Fibroblast of lung (primary cell): ENCODE results near the gene NECTIN1. TPM values are rescaled to one million over a fixed set of nuclear protein-coding genes. Genes with fewer than 3 reads are reported as not detected.

ENCODE experiments used
- DNase-seq, 2 donors: peaks; one replicate each; pipeline versions ENCODE4 v3.0.0 to v3.0.0-alpha.2; 2010; ENCODE audit warnings: low read depth in 2 of 2
- H2AFZ ChIP-seq: 2 replicates; pipeline ENCODE4 v1.5.1; 2012; ENCODE audit warnings: low read length, control low read depth, inconsistent platforms
- H3K27ac ChIP-seq: 2 replicates; pipeline ENCODE4 v1.5.1; 2011; ENCODE audit warnings: low read length, control low read depth; ENCODE audit not compliant: insufficient read depth
- H3K27me3 ChIP-seq: 2 replicates; pipeline ENCODE4 v1.5.1; 2011; ENCODE audit warnings: mild to moderate bottlenecking, low read length; ENCODE audit not compliant: control insufficient read depth, insufficient read depth
- H3K36me3 ChIP-seq: 2 replicates; pipeline ENCODE4 v1.5.1; 2011; ENCODE audit warnings: low read length; ENCODE audit not compliant: control insufficient read depth, insufficient read depth
- H3K4me1 ChIP-seq: 2 replicates; pipeline ENCODE4 v1.5.1; 2011; ENCODE audit warnings: low read length; ENCODE audit not compliant: control insufficient read depth, insufficient read depth; ENCODE audit errors: extremely low read depth
- H3K4me2 ChIP-seq: 2 replicates; pipeline ENCODE4 v1.5.1; 2011; ENCODE audit warnings: low read length, control low read depth; ENCODE audit not compliant: insufficient read depth; ENCODE audit errors: extremely low read depth
- H3K4me3 ChIP-seq, 4 experiments: fragments of 200-600 bp in 1 of 4; sonication (generic) in 1 of 4; replicated peaks in 1 of 4; 2 replicates each; pipeline ENCODE4 v1.5.1; 2011 to 2016; ENCODE audit warnings: low read length in 4 of 4, low read depth in 3 of 4, mild to moderate bottlenecking in 3 of 4, control low read depth in 2 of 4, inconsistent platforms in 1 of 4, mixed read lengths in 1 of 4; ENCODE audit not compliant: insufficient read depth in 1 of 4; ENCODE audit errors: control extremely low read depth in 1 of 4
- H3K79me2 ChIP-seq: 2 replicates; pipeline ENCODE4 v1.5.1; 2012; ENCODE audit warnings: mild to moderate bottlenecking, low read length, inconsistent platforms; ENCODE audit not compliant: control insufficient read depth, insufficient read depth
- H3K9ac ChIP-seq: 2 replicates; pipeline ENCODE4 v1.5.1; 2011; ENCODE audit warnings: mild to moderate bottlenecking, low read length, control low read depth; ENCODE audit not compliant: insufficient read depth
- H3K9me3 ChIP-seq: 2 replicates; pipeline ENCODE4 v1.5.1; 2012; ENCODE audit warnings: low read depth, low read length; ENCODE audit not compliant: control insufficient read depth, insufficient read depth
- H4K20me1 ChIP-seq: 2 replicates; pipeline ENCODE4 v1.5.1; 2011; ENCODE audit warnings: low read length; ENCODE audit not compliant: control insufficient read depth, insufficient read depth; ENCODE audit errors: extremely low read depth
- CTCF ChIP-seq, 2 donors: IDR thresholded peaks in 1 of 2; conservative IDR thresholded peaks in 1 of 2; 1 replicate in 1 of 2; 2 replicates in 1 of 2; pipeline ENCODE4 v1.5.1; 2011 to 2012; ENCODE audit warnings: low read length in 2 of 2, control low read depth in 1 of 2, inconsistent platforms in 1 of 2, low read depth in 1 of 2, mild to moderate bottlenecking in 1 of 2
- EZH2 ChIP-seq: IDR thresholded peaks from 2 replicates; pipeline ENCODE4 v1.5.1; 2012; ENCODE audit warnings: low read length, control low read depth, mild to moderate bottlenecking; ENCODE audit errors: missing control alignments
- polyA plus RNA-seq, 2 donors: library from polyadenylated mRNA; depleted of rRNA in 1 of 2; stranded (reverse) in 1 of 2; unstranded in 1 of 2; fragments of >200 nt; gene quantifications; 2 replicates each; pipeline ENCODE4 v1.2.1, GENCODE V29; 2011 to 2012; ENCODE audit warnings: missing spikeins in 1 of 2
- total RNA-seq: library from RNA; depleted of rRNA; stranded (reverse); fragments of >200 nt; gene quantifications from 2 replicates; pipeline ENCODE4 v1.2.1, GENCODE V29; 2014

The NECTIN1 gene
- total and polyA plus RNA-seq, 2 donors (not counting 1 experiment from before 2014, with no cell fraction given), result 2.0 to 2.8 TPM

GRCh38 chr11:119763071-119763728, 34.2 kb upstream of the NECTIN1 start:
- H3K9me3 ChIP-seq, result no peaks in the 10 kb centered on the region
- no peaks in the 10 kb centered on the region for H3K79me2 ChIP-seq
- H3K9ac ChIP-seq, result no peak overlapping the region
- H3K27ac ChIP-seq, result no peak overlapping the region
- no peak overlapping the region for H2AFZ ChIP-seq
- H3K4me3 ChIP-seq, result no peak overlapping the region
- H3K4me1 ChIP-seq, result peaks cover 2% of the 10 kb centered on the region
- TF ChIP-seq CTCF (conservative IDR thresholded peaks at IDR 0.05 in 1 of 2, IDR thresholded peaks at IDR 0.05 in 1 of 2; ENCODE audit: low read depth in 1 of 2, low read length in 2 of 2), result no peak
- TF ChIP-seq EZH2, result no peak
- H4K20me1 ChIP-seq, result no peaks in the 10 kb centered on the region
- peak in 1 of 2 donors; percentile 14 for DNase-seq
- H3K36me3 ChIP-seq, result no peaks in the 10 kb centered on the region
- no peak overlapping the region for H3K4me2 ChIP-seq
- H3K27me3 ChIP-seq, result peaks cover 4% of the 10 kb centered on the region

GRCh38 chr11:119759747-119760412, 30.9 kb upstream of the NECTIN1 start:
- Histone ChIP-seq H3K4me2 (no peak overlapping the region), H3K9ac (no peak overlapping the region), H2AFZ (no peak overlapping the region), H3K79me2 (no peaks in the 10 kb centered on the region), H3K9me3 (no peaks in the 10 kb centered on the region), H3K4me3 (no peak overlapping the region), H4K20me1 (no peaks in the 10 kb centered on the region), H3K27ac (no peak overlapping the region), H3K27me3 (peaks cover 4% of the 10 kb centered on the region), H3K36me3 (no peaks in the 10 kb centered on the region), H3K4me1 (peaks cover 2% of the 10 kb centered on the region)
- TF ChIP-seq EZH2 (no peak), CTCF (conservative IDR thresholded peaks at IDR 0.05 in 1 of 2, IDR thresholded peaks at IDR 0.05 in 1 of 2; ENCODE audit: low read depth in 1 of 2, low read length in 2 of 2) (no peak)
- no peak for DNase-seq

- Histone ChIP-seq H3K27me3 (peaks cover 4% of the 10 kb centered on the region), H3K4me2 (no peak overlapping the region), H2AFZ (no peak overlapping the region), H3K9ac (no peak overlapping the region), H3K36me3 (no peaks in the 10 kb centered on the region), H3K9me3 (no peaks in the 10 kb centered on the region), H3K27ac (no peak overlapping the region), H3K4me3 (no peak overlapping the region), H3K4me1 (peaks cover 2% of the 10 kb centered on the region), H4K20me1 (no peaks in the 10 kb centered on the region), H3K79me2 (no peaks in the 10 kb centered on the region)
- DNase-seq, result peak; percentile 43 to 85
- TF ChIP-seq CTCF (conservative IDR thresholded peaks at IDR 0.05 in 1 of 2, IDR thresholded peaks at IDR 0.05 in 1 of 2; ENCODE audit: low read depth in 1 of 2, low read length in 2 of 2) (no peak), EZH2 (no peak)
Observed at GRCh38 chr11:119759324-119759723, 30.3 kb upstream of the NECTIN1 start.
